Trophoblast cell (in vitro differentiated cells and primary cell): ENCODE measurements around the gene AFMID.

Source experiments
- DNase-seq, 2 donors: peaks; one replicate each; pipeline ENCODE4 v3.0.0-alpha.2; 2016
- H2AFZ ChIP-seq: 2 replicates; pipeline ENCODE4 v1.6.1; 2013; ENCODE audit warnings: low read length, moderate library complexity, mild to moderate bottlenecking; ENCODE audit not compliant: insufficient read depth, poor library complexity
- H2AK5ac ChIP-seq: 2 replicates; pipeline ENCODE4 v1.6.1; 2013; ENCODE audit warnings: mild to moderate bottlenecking, low read length
- H2BK120ac ChIP-seq: 2 replicates; pipeline ENCODE4 v1.6.1; 2013; ENCODE audit warnings: low read length, mild to moderate bottlenecking, moderate library complexity; ENCODE audit not compliant: insufficient read depth, poor library complexity
- H2BK12ac ChIP-seq: 2 replicates; pipeline ENCODE4 v1.6.1; 2013; ENCODE audit warnings: mild to moderate bottlenecking, low read length, moderate library complexity
- H2BK5ac ChIP-seq: 2 replicates; pipeline ENCODE4 v1.6.1; 2013; ENCODE audit warnings: low read length, low read depth, moderate library complexity, mild to moderate bottlenecking; ENCODE audit not compliant: poor library complexity
- H3K14ac ChIP-seq: 2 replicates; pipeline ENCODE4 v1.6.1; 2013; ENCODE audit warnings: mild to moderate bottlenecking, low read length
- H3K18ac ChIP-seq: 2 replicates; pipeline ENCODE4 v1.6.1; 2013; ENCODE audit warnings: mild to moderate bottlenecking, low read length
- H3K23ac ChIP-seq: 2 replicates; pipeline ENCODE4 v1.6.1; 2013; ENCODE audit warnings: low read length
- H3K27ac ChIP-seq: 2 replicates; pipeline ENCODE4 v1.5.1; 2013; ENCODE audit warnings: low read depth, mild to moderate bottlenecking, inconsistent platforms, low read length, moderate library complexity
- H3K27me3 ChIP-seq: 2 replicates; pipeline ENCODE4 v1.6.1; 2013; ENCODE audit warnings: inconsistent platforms, mild to moderate bottlenecking, low read length, moderate library complexity; ENCODE audit not compliant: insufficient read depth
- H3K36me3 ChIP-seq, 2 experiments: 1 replicate in 1 of 2; 2 replicates in 1 of 2; pipeline ENCODE4 v1.6.1; 2013; ENCODE audit warnings: low read length in 2 of 2, mild to moderate bottlenecking in 2 of 2, moderate library complexity in 1 of 2; ENCODE audit not compliant: insufficient read depth in 2 of 2, control insufficient read depth in 1 of 2
- H3K4ac ChIP-seq: 2 replicates; pipeline ENCODE4 v1.6.1; 2013; ENCODE audit warnings: low read depth, mild to moderate bottlenecking, low read length, moderate library complexity
- H3K4me1 ChIP-seq, 2 experiments: 1 replicate in 1 of 2; 2 replicates in 1 of 2; pipeline ENCODE4 v1.6.1; 2013; ENCODE audit warnings: low read length in 2 of 2, mild to moderate bottlenecking in 2 of 2, moderate library complexity in 1 of 2; ENCODE audit not compliant: insufficient read depth in 2 of 2, control insufficient read depth in 1 of 2
- H3K4me2 ChIP-seq: 2 replicates; pipeline ENCODE4 v1.6.1; 2013; ENCODE audit warnings: inconsistent platforms, mild to moderate bottlenecking, low read length, moderate library complexity
- H3K4me3 ChIP-seq: 2 replicates; pipeline ENCODE4 v1.5.1; 2013; ENCODE audit warnings: mild to moderate bottlenecking, low read depth, low read length, inconsistent platforms
- H3K79me1 ChIP-seq: one replicate; pipeline ENCODE4 v1.6.1; 2013; ENCODE audit warnings: low read length
- H3K79me2 ChIP-seq: 2 replicates; pipeline ENCODE4 v1.6.1; 2013; ENCODE audit warnings: low read length, mild to moderate bottlenecking; ENCODE audit not compliant: control insufficient read depth, insufficient read depth, poor library complexity
- H3K9ac ChIP-seq: 2 replicates; pipeline ENCODE4 v1.6.1; 2013; ENCODE audit warnings: mild to moderate bottlenecking, low read length
- H3K9me3 ChIP-seq: 2 replicates; pipeline ENCODE4 v1.6.1; 2013; ENCODE audit warnings: low read depth, mild to moderate bottlenecking, control low read depth, inconsistent platforms, low read length; ENCODE audit not compliant: insufficient read depth
- H4K12ac ChIP-seq: 2 replicates; pipeline ENCODE4 v1.6.1; 2013; ENCODE audit warnings: low read depth, mild to moderate bottlenecking, low read length, moderate library complexity
- H4K8ac ChIP-seq: 2 replicates; pipeline ENCODE4 v1.6.1; 2013; ENCODE audit warnings: low read depth, mild to moderate bottlenecking, low read length, moderate library complexity
- H4K91ac ChIP-seq: one replicate; pipeline ENCODE4 v1.6.1; 2013; ENCODE audit warnings: low read depth, mild to moderate bottlenecking, low read length, moderate library complexity
- WGBS: extraction: QIAGEN DNeasy Blood & Tissue Kit; methylation state at CpG from one replicate; pipeline ENCODE4 v1.1.7; 2013; ENCODE audit warnings: missing lambda C conversion rate; ENCODE audit not compliant: insufficient read length, insufficient coverage; ENCODE audit errors: extremely low coverage; 5-methylcytosine and 5-hydroxymethylcytosine counted together

Gene AFMID

GRCh38 chr17:78205124-78205775 lies 18.1 kb downstream of the AFMID start:
- Histone ChIP-seq H3K4me1 (no peaks in the 10 kb centered on the region), H2AK5ac (no peak overlapping the region), H2BK5ac (no peak overlapping the region), H3K14ac (no peak overlapping the region), H4K8ac (no peak overlapping the region), H3K18ac (no peak overlapping the region), H3K9me3 (peaks cover 4% of the 10 kb centered on the region), H3K36me3 (peaks cover 3 to 10% of the 10 kb centered on the region in 2 experiments), H3K4me3 (no peak overlapping the region), H3K79me1 (no peaks in the 10 kb centered on the region), H3K4me2 (no peak overlapping the region), H4K91ac (no peak overlapping the region), H2BK12ac (no peak overlapping the region), H3K27ac (no peak overlapping the region), H3K79me2 (no peaks in the 10 kb centered on the region), H2AFZ (no peak overlapping the region), H2BK120ac (no peak overlapping the region), H3K27me3 (no peaks in the 10 kb centered on the region), H3K4ac (no peak overlapping the region), H4K12ac (no peak overlapping the region), H3K23ac (no peak overlapping the region), H3K9ac (no peak overlapping the region)
- DNase-seq, result no peak
- WGBS, result no CpG with 5 or more reads among the region's 17 CpGs

- no peak overlapping the region for H3K18ac ChIP-seq
- DNase-seq, result no peak
- H3K9me3 ChIP-seq, result peaks cover 4% of the 10 kb centered on the region
- no peak overlapping the region for H4K8ac ChIP-seq
- H3K79me2 ChIP-seq, result no peaks in the 10 kb centered on the region
- H4K91ac ChIP-seq, result no peak overlapping the region
- no peak overlapping the region for H3K23ac ChIP-seq
- peaks cover 3 to 10% of the 10 kb centered on the region in 2 experiments for H3K36me3 ChIP-seq
- H3K14ac ChIP-seq, result no peak overlapping the region
- H3K4ac ChIP-seq, result no peak overlapping the region
- no peak overlapping the region for H3K4me3 ChIP-seq
- no peak overlapping the region for H3K4me2 ChIP-seq
- no peaks in the 10 kb centered on the region for H3K27me3 ChIP-seq
- no peaks in the 10 kb centered on the region for H3K4me1 ChIP-seq
- no peaks in the 10 kb centered on the region for H3K79me1 ChIP-seq
- no peak overlapping the region for H2BK5ac ChIP-seq
- H2AFZ ChIP-seq, result no peak overlapping the region
- H2BK120ac ChIP-seq, result no peak overlapping the region
- no CpG with 5 or more reads among the region's 7 CpGs for WGBS
- no peak overlapping the region for H4K12ac ChIP-seq
- no peak overlapping the region for H3K27ac ChIP-seq
- H3K9ac ChIP-seq, result no peak overlapping the region
- H2BK12ac ChIP-seq, result no peak overlapping the region
- H2AK5ac ChIP-seq, result no peak overlapping the region
Observed at GRCh38 chr17:78206298-78206697, 19.1 kb downstream of the AFMID start.

- WGBS, result no CpG with 5 or more reads among the region's 3 CpGs
- Histone ChIP-seq H3K23ac (no peak overlapping the region), H3K14ac (no peak overlapping the region), H3K9me3 (peaks cover 4% of the 10 kb centered on the region), H3K4me2 (no peak overlapping the region), H2BK120ac (no peak overlapping the region), H2BK5ac (no peak overlapping the region), H3K27me3 (no peaks in the 10 kb centered on the region), H3K4me3 (no peak overlapping the region), H3K79me2 (no peaks in the 10 kb centered on the region), H2BK12ac (no peak overlapping the region), H4K91ac (no peak overlapping the region), H3K4me1 (no peaks in the 10 kb centered on the region), H3K9ac (no peak overlapping the region), H3K4ac (no peak overlapping the region), H3K27ac (no peak overlapping the region), H3K36me3 (peaks cover 0 to 10% of the 10 kb centered on the region in 2 experiments), H3K79me1 (no peaks in the 10 kb centered on the region), H3K18ac (no peak overlapping the region), H2AK5ac (no peak overlapping the region), H4K8ac (no peak overlapping the region), H2AFZ (no peak overlapping the region), H4K12ac (no peak overlapping the region)
- DNase-seq, result no peak
Observed at GRCh38 chr17:78208486-78208885, 21.3 kb downstream of the AFMID start.

- peaks cover 4% of the 10 kb centered on the region for H3K79me1 ChIP-seq
- H3K23ac ChIP-seq, result no peak overlapping the region
- no peak overlapping the region for H3K14ac ChIP-seq
- H3K4me1 ChIP-seq, result peaks cover 4 to 6% of the 10 kb centered on the region in 2 experiments
- H3K4me3 ChIP-seq, result no peak overlapping the region
- H3K9me3 ChIP-seq, result no peaks in the 10 kb centered on the region
- DNase-seq, result no peak
- H2BK12ac ChIP-seq, result no peak overlapping the region
- H2BK120ac ChIP-seq, result no peak overlapping the region
- no peaks in the 10 kb centered on the region for H3K27me3 ChIP-seq
- peaks cover 7% of the 10 kb centered on the region for H3K79me2 ChIP-seq
- H3K18ac ChIP-seq, result no peak overlapping the region
- H4K12ac ChIP-seq, result no peak overlapping the region
- H4K91ac ChIP-seq, result no peak overlapping the region
- H2AFZ ChIP-seq, result no peak overlapping the region
- H3K36me3 ChIP-seq, result peaks cover 0 to 3% of the 10 kb centered on the region in 2 experiments
- no peak overlapping the region for H2AK5ac ChIP-seq
- no peak overlapping the region for H3K9ac ChIP-seq
- H3K27ac ChIP-seq, result no peak overlapping the region
- no peak overlapping the region for H4K8ac ChIP-seq
- no CpG with 5 or more reads among the region's 10 CpGs for WGBS
- no peak overlapping the region for H3K4ac ChIP-seq
- H2BK5ac ChIP-seq, result no peak overlapping the region
- no peak overlapping the region for H3K4me2 ChIP-seq
Observed at GRCh38 chr17:78210111-78210510, 22.9 kb downstream of the AFMID start.
